ENCODE measurements around the gene DAZAP1.
"Not testable (repeated sequence)": the region's sequence is repeated elsewhere in the genome, so short reads cannot be mapped to it uniquely, and the experiment has no call there.

The DAZAP1 gene

GRCh38 chr19:1411255-1412191 is 4.1 kb downstream of the DAZAP1 start:
- DNase-seq: no peak

- no peak for DNase-seq
Measured at GRCh38 chr19:1412323-1412923, 5.0 kb downstream of the DAZAP1 start.

- no peak for DNase-seq
Measured at GRCh38 chr19:1412995-1413800, 5.8 kb downstream of the DAZAP1 start.

- DNase-seq: no peak
Measured at GRCh38 chr19:1416014-1416841, 8.8 kb downstream of the DAZAP1 start.

GRCh38 chr19:1417145-1417544 is 9.8 kb downstream of the DAZAP1 start:
- no peak for DNase-seq

- DNase-seq: no peak
Measured at GRCh38 chr19:1417681-1418495, 10.5 kb downstream of the DAZAP1 start.

GRCh38 chr19:1418496-1418775 is 11.1 kb downstream of the DAZAP1 start:
- DNase-seq: no peak

GRCh38 chr19:1418951-1419738 is 11.8 kb downstream of the DAZAP1 start:
- no peak for DNase-seq

- DNase-seq: not testable (repeated sequence)
Measured at GRCh38 chr19:1420085-1420484, 12.7 kb downstream of the DAZAP1 start.

GRCh38 chr19:1420590-1420989 is 13.2 kb downstream of the DAZAP1 start:
- DNase-seq: no peak

- DNase-seq: no peak
Measured at GRCh38 chr19:1421218-1421957, 14.0 kb downstream of the DAZAP1 start.

GRCh38 chr19:1421958-1422305 is 14.5 kb downstream of the DAZAP1 start:
- DNase-seq: no peak

GRCh38 chr19:1422360-1422759 is 15.0 kb downstream of the DAZAP1 start:
- DNase-seq: no peak

- no peak for DNase-seq
Measured at GRCh38 chr19:1422943-1423342, 15.6 kb downstream of the DAZAP1 start.

GRCh38 chr19:1423436-1424191 is 16.2 kb downstream of the DAZAP1 start:
- DNase-seq: no peak

- no peak for DNase-seq
Measured at GRCh38 chr19:1424192-1424955, 17.0 kb downstream of the DAZAP1 start.

GRCh38 chr19:1425102-1425837 is 17.9 kb downstream of the DAZAP1 start:
- no peak for DNase-seq

GRCh38 chr19:1425902-1426301 is 18.5 kb downstream of the DAZAP1 start:
- DNase-seq: no peak

Measured in activated CD4-positive, alpha-beta T cell treated with anti-CD3 and anti-CD28 coated beads for 48 hours (primary cell).